Measurements from ENCODE around the gene GPHB5. TPM values are rescaled to one million over a fixed set of nuclear protein-coding genes. Genes with fewer than 3 reads are reported as not detected.

Gene GPHB5
- total and polyA plus RNA-seq, 4 donors, result not detected

- Histone ChIP-seq H3K27me3 (ENCODE audit: control insufficient read depth in 4 of 4, insufficient read depth in 4 of 4, low read length in 3 of 4) (no peaks in the 10 kb centered on the region), H3K27ac (ENCODE audit: low read depth in 1 of 2, low read length in 2 of 2) (no peak overlapping the region), H3K9ac (ENCODE audit: low read depth in 1 of 2, low read length in 2 of 2) (no peak overlapping the region), H3K4me1 (ENCODE audit: control insufficient read depth in 4 of 4, insufficient read depth in 4 of 4, low read length in 3 of 4) (no peaks in the 10 kb centered on the region), H3K4me3 (ENCODE audit: low read depth in 1 of 3, low read length in 3 of 3) (no peak overlapping the region), H3K36me3 (ENCODE audit: control insufficient read depth in 4 of 4, insufficient read depth in 3 of 4, low read depth in 1 of 4, low read length in 3 of 4) (no peaks in the 10 kb centered on the region), H3K9me3 (ENCODE audit: control insufficient read depth in 4 of 4, low read length in 3 of 4) (no peaks in the 10 kb centered on the region)
- DNase-seq (ENCODE audit: low spot score), result no peak
- WGBS, result 81% methylated on average over 3 of the region's 3 CpGs
- no peak for TF ChIP-seq SP1 (IDR thresholded peaks at IDR 0.05)
- no peak for TF ChIP-seq YY1 (IDR thresholded peaks at IDR 0.05)
- no peak for TF ChIP-seq CTCF (IDR thresholded peaks at IDR 0.05; ENCODE audit: low read depth, low read length, missing input control)
- no peak for TF ChIP-seq REST (IDR thresholded peaks at IDR 0.05)
- TF ChIP-seq HNF4G (IDR thresholded peaks at IDR 0.05), result no peak
- TF ChIP-seq RAD21 (IDR thresholded peaks at IDR 0.05), result no peak
- TF ChIP-seq RXRA (IDR thresholded peaks at IDR 0.05), result no peak
- TF ChIP-seq ZBTB33 (IDR thresholded peaks at IDR 0.05), result no peak
- TF ChIP-seq FOXA2 (IDR thresholded peaks at IDR 0.05), result no peak
- no peak for TF ChIP-seq MAX (IDR thresholded peaks at IDR 0.05)
- no peak for TF ChIP-seq EGR1 (IDR thresholded peaks at IDR 0.05; ENCODE audit: low read depth in 2 of 2)
- no peak for TF ChIP-seq JUND (IDR thresholded peaks at IDR 0.05)
- TF ChIP-seq TAF1 (conservative IDR thresholded peaks at IDR 0.05), result no peak
Observed at GRCh38 chr14:63275611-63276010, 43.1 kb downstream of the GPHB5 start.

GRCh38 chr14:63273717-63274655 lies 44.7 kb downstream of the GPHB5 start:
- Histone ChIP-seq H3K9ac (ENCODE audit: low read depth in 1 of 2, low read length in 2 of 2) (no peak overlapping the region), H3K4me1 (ENCODE audit: control insufficient read depth in 4 of 4, insufficient read depth in 4 of 4, low read length in 3 of 4) (no peaks in the 10 kb centered on the region), H3K4me3 (ENCODE audit: low read depth in 1 of 3, low read length in 3 of 3) (no peak overlapping the region), H3K27ac (ENCODE audit: low read depth in 1 of 2, low read length in 2 of 2) (no peak overlapping the region), H3K36me3 (ENCODE audit: control insufficient read depth in 4 of 4, insufficient read depth in 3 of 4, low read depth in 1 of 4, low read length in 3 of 4) (no peaks in the 10 kb centered on the region), H3K27me3 (ENCODE audit: control insufficient read depth in 4 of 4, insufficient read depth in 4 of 4, low read length in 3 of 4) (no peaks in the 10 kb centered on the region), H3K9me3 (ENCODE audit: control insufficient read depth in 4 of 4, low read length in 3 of 4) (no peaks in the 10 kb centered on the region)
- 87% methylated on average over 8 of the region's 8 CpGs for WGBS
- no peak for DNase-seq (ENCODE audit: low spot score)
- no peak for TF ChIP-seq ATF3 (IDR thresholded peaks at IDR 0.05)
- TF ChIP-seq HNF4A (conservative IDR thresholded peaks at IDR 0.05), result no peak
- no peak for TF ChIP-seq MAX (IDR thresholded peaks at IDR 0.05)
- TF ChIP-seq FOXA2 (IDR thresholded peaks at IDR 0.05), result no peak
- no peak for TF ChIP-seq REST (IDR thresholded peaks at IDR 0.05)
- no peak for TF ChIP-seq RAD21 (IDR thresholded peaks at IDR 0.05)
- TF ChIP-seq JUND (IDR thresholded peaks at IDR 0.05), result no peak
- no peak for TF ChIP-seq FOXA1 (IDR thresholded peaks at IDR 0.05)
- TF ChIP-seq TAF1 (conservative IDR thresholded peaks at IDR 0.05), result no peak
- TF ChIP-seq CTCF (IDR thresholded peaks at IDR 0.05; ENCODE audit: low read depth, low read length, missing input control), result no peak
